Type B pancreatic cell (in vitro differentiated cells): ENCODE data around the gene KBTBD2. TPM values are rescaled to one million over a fixed set of nuclear protein-coding genes. Genes with fewer than 3 reads are reported as not detected.
"Not testable (repeated sequence)": the region's sequence is repeated elsewhere in the genome, so short reads cannot be mapped to it uniquely, and the experiment has no call there.

Experiments
- DNase-seq: peaks from one replicate; pipeline ENCODE4 v3.0.0; 2021; ENCODE audit warnings: mixed read lengths; ENCODE audit not compliant: unreplicated experiment; ENCODE audit errors: extremely low spot score
- H3K27ac Mint-ChIP-seq: 2 replicates; pipeline ENCODE4 v1.8.0; 2021; ENCODE audit warnings: mild to moderate bottlenecking, mixed read lengths
- H3K27me3 Mint-ChIP-seq: 2 replicates; pipeline ENCODE4 v1.8.0; 2021; ENCODE audit warnings: mixed read lengths
- H3K36me3 Mint-ChIP-seq: 2 replicates; pipeline ENCODE4 v1.8.0; 2021; ENCODE audit warnings: mixed read lengths
- H3K4me1 Mint-ChIP-seq: one replicate; pipeline ENCODE4 v1.8.0; 2021; ENCODE audit warnings: mixed read lengths; ENCODE audit not compliant: unreplicated experiment
- H3K4me3 Mint-ChIP-seq: 2 replicates; pipeline ENCODE4 v1.8.0; 2021; ENCODE audit warnings: mild to moderate bottlenecking, mixed read lengths
- H3K9me3 Mint-ChIP-seq: 2 replicates; pipeline ENCODE4 v1.8.0; 2021; ENCODE audit warnings: mixed read lengths
- CTCF ChIP-seq: fragments of 200-600 bp; sonication (generic); conservative IDR thresholded peaks from 2 replicates; pipeline ENCODE4 v1.5.0; 2021; ENCODE audit warnings: antibody characterized with exemption, mild to moderate bottlenecking
- total RNA-seq: library from RNA; stranded (reverse); gene quantifications from 2 replicates; pipeline ENCODE4 v1.2.1, GENCODE V29; 2021; ENCODE audit warnings: low replicate concordance

Gene KBTBD2
- total RNA-seq, 1 donor from 2014 or later, result 32.3 TPM

- no peaks in the 10 kb centered on the region for H3K4me1 Mint-ChIP-seq
Measured at GRCh38 chr7:32870298-32870697, 21.3 kb downstream of the KBTBD2 start.

GRCh38 chr7:32869716-32870115 is 21.8 kb downstream of the KBTBD2 start:
- Mint-ChIP-seq H3K4me1 (no peaks in the 10 kb centered on the region), H3K27me3 (no peaks in the 10 kb centered on the region), H3K4me3 (no peak overlapping the region), H3K9me3 (no peaks in the 10 kb centered on the region), H3K27ac (no peak overlapping the region), H3K36me3 (peaks cover 48% of the 10 kb centered on the region)
- no peak for DNase-seq
- TF ChIP-seq CTCF, result no peak

More at GRCh38 chr7:32870298-32870697, 21.3 kb downstream of the KBTBD2 start:
- Mint-ChIP-seq H3K27me3 (no peaks in the 10 kb centered on the region), H3K9me3 (no peaks in the 10 kb centered on the region), H3K36me3 (peaks cover 51% of the 10 kb centered on the region), H3K27ac (no peak overlapping the region), H3K4me3 (no peak overlapping the region)
- DNase-seq, result no peak
- no peak for TF ChIP-seq CTCF

GRCh38 chr7:32868116-32868515 is 23.4 kb downstream of the KBTBD2 start:
- no peaks in the 10 kb centered on the region for H3K27me3 Mint-ChIP-seq
- DNase-seq, result no peak
- H3K4me3 Mint-ChIP-seq, result no peak overlapping the region
- no peaks in the 10 kb centered on the region for H3K9me3 Mint-ChIP-seq
- no peak overlapping the region for H3K27ac Mint-ChIP-seq
- H3K4me1 Mint-ChIP-seq, result no peaks in the 10 kb centered on the region
- peaks cover 55% of the 10 kb centered on the region for H3K36me3 Mint-ChIP-seq
- TF ChIP-seq CTCF, result no peak

GRCh38 chr7:32865448-32866030 is 26.0 kb downstream of the KBTBD2 start:
- H3K36me3 Mint-ChIP-seq, result peaks cover 45% of the 10 kb centered on the region
- no peaks in the 10 kb centered on the region for H3K9me3 Mint-ChIP-seq
- peaks cover 4% of the 10 kb centered on the region for H3K4me1 Mint-ChIP-seq
- H3K27me3 Mint-ChIP-seq, result no peaks in the 10 kb centered on the region
- TF ChIP-seq CTCF, result no peak
- no peak overlapping the region for H3K27ac Mint-ChIP-seq
- no peak for DNase-seq
- H3K4me3 Mint-ChIP-seq, result no peak overlapping the region

GRCh38 chr7:32863872-32864271 is 27.7 kb downstream of the KBTBD2 start:
- H3K9me3 Mint-ChIP-seq, H3K27ac Mint-ChIP-seq, DNase-seq, H3K4me3 Mint-ChIP-seq, H3K27me3 Mint-ChIP-seq, H3K4me1 Mint-ChIP-seq: not testable (repeated sequence)
- peaks cover 33% of the 10 kb centered on the region for H3K36me3 Mint-ChIP-seq

- peaks cover 4% of the 10 kb centered on the region for H3K27me3 Mint-ChIP-seq
- TF ChIP-seq CTCF, result no peak
Measured at GRCh38 chr7:32860090-32860489, 31.5 kb downstream of the KBTBD2 start.

More at GRCh38 chr7:32860090-32860489, 31.5 kb downstream of the KBTBD2 start:
- peaks cover 15% of the 10 kb centered on the region for H3K4me1 Mint-ChIP-seq
- no peak for DNase-seq
- H3K36me3 Mint-ChIP-seq, result peaks cover 8% of the 10 kb centered on the region
- no peak overlapping the region for H3K27ac Mint-ChIP-seq
- no peak overlapping the region for H3K4me3 Mint-ChIP-seq
- no peaks in the 10 kb centered on the region for H3K9me3 Mint-ChIP-seq
